ENCODE measurements around the gene SHB.

Gene SHB

GRCh38 chr9:38026021-38026809, 42.8 kb downstream of the SHB start:
- DNase-seq (ENCODE audit: low read depth in 1 of 2, low spot score in 1 of 2) = no peak

- no peak for DNase-seq (ENCODE audit: low read depth in 1 of 2, low spot score in 1 of 2)
Measured at GRCh38 chr9:38025166-38025565, 43.9 kb downstream of the SHB start.

GRCh38 chr9:38024036-38024681, 44.9 kb downstream of the SHB start:
- no peak for DNase-seq (ENCODE audit: low read depth in 1 of 2, low spot score in 1 of 2)

GRCh38 chr9:38023661-38024035, 45.4 kb downstream of the SHB start:
- DNase-seq (ENCODE audit: low read depth in 1 of 2, low spot score in 1 of 2) = no peak

- no peak for DNase-seq (ENCODE audit: low read depth in 1 of 2, low spot score in 1 of 2)
Measured at GRCh38 chr9:38022995-38023394, 46.0 kb downstream of the SHB start.

- no peak for DNase-seq (ENCODE audit: low read depth in 1 of 2, low spot score in 1 of 2)
Measured at GRCh38 chr9:38022203-38022895, 46.7 kb downstream of the SHB start.

- DNase-seq (ENCODE audit: low read depth in 1 of 2, low spot score in 1 of 2) = no peak
Measured at GRCh38 chr9:38020151-38021076, 48.6 kb downstream of the SHB start.

- DNase-seq (ENCODE audit: low read depth in 1 of 2, low spot score in 1 of 2) = no peak
Measured at GRCh38 chr9:38019731-38020130, 49.3 kb downstream of the SHB start.

- no peak for DNase-seq (ENCODE audit: low read depth in 1 of 2, low spot score in 1 of 2)
Measured at GRCh38 chr9:38018958-38019602, 49.9 kb downstream of the SHB start.

- no peak for DNase-seq (ENCODE audit: low read depth in 1 of 2, low spot score in 1 of 2)
Measured at GRCh38 chr9:38018241-38018957, 50.6 kb downstream of the SHB start.

GRCh38 chr9:38017885-38018186, 51.2 kb downstream of the SHB start:
- no peak for DNase-seq (ENCODE audit: low read depth in 1 of 2, low spot score in 1 of 2)

- DNase-seq (ENCODE audit: low read depth in 1 of 2, low spot score in 1 of 2) = no peak
Measured at GRCh38 chr9:38017149-38017884, 51.7 kb downstream of the SHB start.

- no peak for DNase-seq (ENCODE audit: low read depth in 1 of 2, low spot score in 1 of 2)
Measured at GRCh38 chr9:38016375-38017135, 52.5 kb downstream of the SHB start.

GRCh38 chr9:38015906-38016305, 53.1 kb downstream of the SHB start:
- no peak for DNase-seq (ENCODE audit: low read depth in 1 of 2, low spot score in 1 of 2)

GRCh38 chr9:38015266-38015665, 53.8 kb downstream of the SHB start:
- no peak for DNase-seq (ENCODE audit: low read depth in 1 of 2, low spot score in 1 of 2)

- no peak for DNase-seq (ENCODE audit: low read depth in 1 of 2, low spot score in 1 of 2)
Measured at GRCh38 chr9:38012767-38013450, 56.1 kb downstream of the SHB start.

- no peak for DNase-seq (ENCODE audit: low read depth in 1 of 2, low spot score in 1 of 2)
Measured at GRCh38 chr9:38011991-38012390, 57.0 kb downstream of the SHB start.
